ENCODE data around the gene JPH4. TPM values are rescaled to one million over a fixed set of nuclear protein-coding genes. Genes with fewer than 3 reads are reported as not detected.

JPH4 gene
- total RNA-seq, 1 experiment from 2014 or later = 6.8 TPM

- H3K9me3 ChIP-seq (ENCODE audit: control insufficient read depth, low read depth, low read length) = no peaks in the 10 kb centered on the region
- peaks cover 0 to 7% of the 10 kb centered on the region in 2 experiments; a peak in 3 of 5 replicates for H3K9me3 Mint-ChIP-seq
- H3K27me3 ChIP-seq (ENCODE audit: insufficient read depth, low read length) = peaks cover 7% of the 10 kb centered on the region; the same call in 1 of the 2 replicates
- no peak overlapping the region for H2BK20ac ChIP-seq (ENCODE audit: low read depth, low read length, poor library complexity, severe bottlenecking)
- H3K36me3 Mint-ChIP-seq (ENCODE audit: insufficient read depth in 1 of 3, low read depth in 3 of 3) = peaks cover 0 to 2% (median 2%) of the 10 kb centered on the region in 3 experiments; a peak in 3 of 7 replicates
- H3K9ac ChIP-seq (ENCODE audit: extremely low read depth, insufficient read length, low read length) = no peak overlapping the region
- H2BK12ac ChIP-seq (ENCODE audit: insufficient read length, low read depth, low read length) = no peak overlapping the region
- no peak overlapping the region for H2BK120ac ChIP-seq (ENCODE audit: low read depth, low read length, poor library complexity, severe bottlenecking)
- no peaks in the 10 kb centered on the region for H3K79me2 ChIP-seq (ENCODE audit: insufficient read depth, low read length)
- no peak overlapping the region for H3K23ac ChIP-seq (ENCODE audit: insufficient read length, low read depth, low read length)
- H3T11ph ChIP-seq (ENCODE audit: low read length) = no peak overlapping the region
- H3K4me3 Mint-ChIP-seq = no peak overlapping the region
- H3K27ac ChIP-seq (ENCODE audit: insufficient read length, low read depth, low read length) = no peak overlapping the region
- peaks cover 3% of the 10 kb centered on the region; the same call in 1 of the 2 replicates for H3K4me1 ChIP-seq (ENCODE audit: insufficient read depth, low read length)
- H2AFZ ChIP-seq (ENCODE audit: low read length) = no peak overlapping the region
- H2BK5ac ChIP-seq (ENCODE audit: insufficient read length, low read length) = no peak overlapping the region
- no peak overlapping the region for H4K8ac ChIP-seq (replicated peaks; ENCODE audit: insufficient read length, low read depth, low read length)
- H4K91ac ChIP-seq (ENCODE audit: insufficient read length, low read depth, low read length) = no peak overlapping the region
- no peak for TF ChIP-seq CTCF (conservative IDR thresholded peaks at IDR 0.05)
- peaks cover 33% of the 10 kb centered on the region for H3K23me2 ChIP-seq (ENCODE audit: insufficient read length, low read depth, low read length, poor library complexity, severe bottlenecking)
- no CpG with 5 or more reads among the region's 24 CpGs for WGBS (ENCODE audit: extremely low coverage, insufficient read length, low lambda C conversion rate)
- H3K4ac ChIP-seq (ENCODE audit: low read depth, low read length) = no peak overlapping the region
- peak; percentile 17 for DNase-seq
- H3K18ac ChIP-seq (ENCODE audit: insufficient read length, low read depth, low read length) = no peak overlapping the region
- H3K27me3 Mint-ChIP-seq (ENCODE audit: low read depth) = peaks cover 61% of the 10 kb centered on the region
- no peak overlapping the region for H3K56ac ChIP-seq (ENCODE audit: insufficient read length, low read depth, low read length)
- no peak overlapping the region for H2BK15ac ChIP-seq (ENCODE audit: low read depth, low read length)
- no peak overlapping the region for H4K5ac ChIP-seq (ENCODE audit: insufficient read length, low read depth, low read length)
- H2AK5ac ChIP-seq (ENCODE audit: insufficient read length, low read length) = no peak overlapping the region
- peaks cover 17 to 34% of the 10 kb centered on the region in 2 experiments for H3K4me1 Mint-ChIP-seq
- H4K20me1 ChIP-seq (ENCODE audit: control insufficient read depth, insufficient read depth, insufficient read length) = no peaks in the 10 kb centered on the region
- no peaks in the 10 kb centered on the region for H3K79me1 ChIP-seq (ENCODE audit: insufficient read depth, low read depth, low read length, poor library complexity, severe bottlenecking)
- no peak overlapping the region for H3K4me2 ChIP-seq (ENCODE audit: insufficient read depth, insufficient read length, low read length)
- H3K14ac ChIP-seq (ENCODE audit: insufficient read depth, low read length) = no peak overlapping the region
- no peak overlapping the region for H3K27ac Mint-ChIP-seq
Measured at GRCh38 chr14:23580152-23580926, 1.7 kb upstream of the JPH4 start.

All from H9 (cell line).